Left ventricle myocardium inferior (tissue), 1 donor: ENCODE results near the gene GABRR1. TPM values are rescaled to one million over a fixed set of nuclear protein-coding genes. Genes with fewer than 3 reads are reported as not detected.
A peak's percentile ranks its signal among the peaks of the same experiment; 100 is the strongest.
"Not testable (repeated sequence)": the region's sequence is repeated elsewhere in the genome, so short reads cannot be mapped to it uniquely, and the experiment has no call there.

ENCODE experiments used
- DNase-seq: peaks from one replicate; pipeline ENCODE4 v3.0.0-alpha.2; 2020
- H3K27ac ChIP-seq: fragments of 200-600 bp; replicated peaks from 2 replicates; pipeline ENCODE4 v1.8.0; 2021
- H3K27me3 ChIP-seq: fragments of 200-600 bp; 2 replicates; pipeline ENCODE4 v1.8.0; 2021; ENCODE audit warnings: low read depth
- H3K36me3 ChIP-seq: fragments of 200-600 bp; 2 replicates; pipeline ENCODE4 v1.8.0; 2021
- H3K4me1 ChIP-seq: fragments of 200-600 bp; 2 replicates; pipeline ENCODE4 v1.8.0; 2021
- H3K4me3 ChIP-seq: fragments of 200-600 bp; 2 replicates; pipeline ENCODE4 v1.8.0; 2021; ENCODE audit warnings: mild to moderate bottlenecking, moderate library complexity
- H3K9me3 ChIP-seq: fragments of 200-600 bp; replicated peaks from 2 replicates; pipeline ENCODE4 v1.8.0; 2021
- CTCF ChIP-seq: fragments of 200-600 bp; IDR thresholded peaks from 2 replicates; pipeline ENCODE4 v1.8.0; 2021; ENCODE audit warnings: antibody characterized with exemption, mild to moderate bottlenecking, borderline replicate concordance
- intact Hi-C: fragments of 100-400 bp; cut with micrococcal nuclease; formaldehyde crosslinking; loops from one replicate; pipeline ENCODE4 v1.11.0; 2022
- total RNA-seq: library from RNA; stranded (reverse); fragmentation: NEBNext Ultra II Directional; extraction: Animal tissue kit (Norgen Biotek cat#: 25700); gene quantifications from one replicate; pipeline ENCODE4 v1.2.1, GENCODE V29; 2021
- donor health status: DM: no; HTN: yes; CAD: no; lungs with severe emphysema.

The GABRR1 gene
- total RNA-seq, 1 donor from 2014 or later = not detected

- intact Hi-C loops = no loop called here
- peak; percentile 37 for TF ChIP-seq CTCF
- Histone ChIP-seq H3K9me3 (peaks cover 20% of the 10 kb centered on the region), H3K27me3 (peaks cover 9% of the 10 kb centered on the region), H3K36me3 (no peaks in the 10 kb centered on the region), H3K4me1 (no peaks in the 10 kb centered on the region), H3K27ac (no peak overlapping the region), H3K4me3 (no peak overlapping the region)
- no peak for DNase-seq
Observed at GRCh38 chr6:89239338-89239737, 22.2 kb upstream of the GABRR1 start.

GRCh38 chr6:89237158-89237557 is 20.0 kb upstream of the GABRR1 start:
- no peak for TF ChIP-seq CTCF
- intact Hi-C loops = no loop called here
- H3K27ac ChIP-seq = no peak overlapping the region
- DNase-seq = no peak
- peaks cover 9% of the 10 kb centered on the region for H3K27me3 ChIP-seq
- no peaks in the 10 kb centered on the region for H3K4me1 ChIP-seq
- no peaks in the 10 kb centered on the region for H3K36me3 ChIP-seq
- no peak overlapping the region for H3K4me3 ChIP-seq
- H3K9me3 ChIP-seq = peaks cover 20% of the 10 kb centered on the region

- DNase-seq, H3K36me3 ChIP-seq, H3K4me1 ChIP-seq, H3K27ac ChIP-seq, H3K27me3 ChIP-seq, H3K4me3 ChIP-seq, intact Hi-C loops: not testable (repeated sequence)
- H3K9me3 ChIP-seq = peaks cover 20% of the 10 kb centered on the region
Observed at GRCh38 chr6:89233605-89234004, 16.4 kb upstream of the GABRR1 start.

- intact Hi-C loops = no loop called here
- Histone ChIP-seq H3K4me1 (no peaks in the 10 kb centered on the region), H3K36me3 (no peaks in the 10 kb centered on the region), H3K4me3 (no peak overlapping the region), H3K9me3 (peaks cover 8% of the 10 kb centered on the region), H3K27me3 (no peaks in the 10 kb centered on the region), H3K27ac (no peak overlapping the region)
- no peak for TF ChIP-seq CTCF
- no peak for DNase-seq
Observed at GRCh38 chr6:89222712-89223039, 5.5 kb upstream of the GABRR1 start.

- Histone ChIP-seq H3K27ac (no peak overlapping the region), H3K4me1 (no peaks in the 10 kb centered on the region), H3K4me3 (no peak overlapping the region), H3K27me3 (no peaks in the 10 kb centered on the region), H3K36me3 (no peaks in the 10 kb centered on the region), H3K9me3 (peaks cover 8% of the 10 kb centered on the region)
- no peak for TF ChIP-seq CTCF
- DNase-seq = no peak
- intact Hi-C loops = no loop called here
Observed at GRCh38 chr6:89221971-89222711, 5.0 kb upstream of the GABRR1 start.

- Histone ChIP-seq H3K9me3 (peaks cover 8% of the 10 kb centered on the region), H3K4me3 (no peak overlapping the region), H3K27me3 (no peaks in the 10 kb centered on the region), H3K27ac (no peak overlapping the region), H3K4me1 (no peaks in the 10 kb centered on the region), H3K36me3 (no peaks in the 10 kb centered on the region)
- intact Hi-C loops = no loop called here
- no peak for DNase-seq
- no peak for TF ChIP-seq CTCF
Observed at GRCh38 chr6:89221129-89221528, 4.0 kb upstream of the GABRR1 start.
